Measurements from ENCODE around the gene AGPS.

DNA sequence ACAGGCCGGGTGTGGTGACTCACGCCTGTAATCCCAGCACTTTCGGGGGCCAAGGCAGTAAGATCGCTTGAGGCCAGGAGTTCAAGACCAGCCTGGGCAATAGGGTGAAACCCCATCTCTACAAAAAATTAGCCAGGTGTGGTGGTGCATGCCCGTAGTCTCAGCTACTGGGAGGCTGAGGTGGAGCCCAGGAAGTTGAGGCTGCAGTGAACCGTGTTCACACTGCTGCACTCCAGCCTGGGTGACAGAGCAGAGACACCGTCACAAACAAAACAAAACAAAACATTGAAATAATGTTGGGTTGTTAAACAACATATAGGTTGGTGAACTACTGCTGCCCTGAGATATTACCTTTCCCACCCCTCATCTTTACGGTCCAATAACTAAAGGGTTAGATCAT, 48.8 kb upstream of the AGPS start:
- TF ChIP-seq CTCF (IDR thresholded peaks at IDR 0.05; ENCODE audit: low read depth, low read length) (no peak), EZH2phosphoT487 (IDR thresholded peaks at IDR 0.05; ENCODE audit: low read depth) (no peak)

Data from OCI-LY3 (cell line).